GM18909 (cell line): ENCODE results near the gene TIAM2.
"Not testable (repeated sequence)": the region's sequence is repeated elsewhere in the genome, so short reads cannot be mapped to it uniquely, and the experiment has no call there.

Experiments
- ATAC-seq: cut with Tn5 transposase; IDR thresholded peaks from one replicate; pipeline ENCODE4 v1.9.1; 2021; ENCODE audit warnings: mild to moderate bottlenecking; ENCODE audit not compliant: unreplicated experiment, poor library complexity

Gene TIAM2

GRCh38 chr6:155268088-155268867, 273.2 kb downstream of the TIAM2 start:
- ATAC-seq = not testable (repeated sequence)

GRCh38 chr6:155269765-155270164, 274.6 kb downstream of the TIAM2 start:
- no peak for ATAC-seq

- no peak for ATAC-seq
Observed at GRCh38 chr6:155270561-155271091, 275.5 kb downstream of the TIAM2 start.

GRCh38 chr6:155271145-155271544, 276.0 kb downstream of the TIAM2 start:
- no peak for ATAC-seq

- ATAC-seq = no peak
Observed at GRCh38 chr6:155272353-155273232, 277.5 kb downstream of the TIAM2 start.

- ATAC-seq = no peak
Observed at GRCh38 chr6:155273431-155273830, 278.3 kb downstream of the TIAM2 start.

- no peak for ATAC-seq
Observed at GRCh38 chr6:155274106-155274505, 279.0 kb downstream of the TIAM2 start.

GRCh38 chr6:155274533-155274932, 279.4 kb downstream of the TIAM2 start:
- ATAC-seq = no peak

GRCh38 chr6:155275808-155276480, 280.8 kb downstream of the TIAM2 start:
- ATAC-seq = no peak

- ATAC-seq = no peak
Observed at GRCh38 chr6:155276638-155277037, 281.5 kb downstream of the TIAM2 start.

- no peak for ATAC-seq
Observed at GRCh38 chr6:155278319-155279049, 283.4 kb downstream of the TIAM2 start.

- ATAC-seq = no peak
Observed at GRCh38 chr6:155284775-155285174, 289.7 kb downstream of the TIAM2 start.

GRCh38 chr6:155287762-155288161, 292.6 kb downstream of the TIAM2 start:
- ATAC-seq = no peak

GRCh38 chr6:155290491-155290890, 295.4 kb downstream of the TIAM2 start:
- no peak for ATAC-seq

- no peak for ATAC-seq
Observed at GRCh38 chr6:155291291-155291690, 296.2 kb downstream of the TIAM2 start.

GRCh38 chr6:155292711-155293110, 297.6 kb downstream of the TIAM2 start:
- ATAC-seq = no peak

GRCh38 chr6:155297669-155298068, 302.6 kb downstream of the TIAM2 start:
- no peak for ATAC-seq

GRCh38 chr6:155301867-155302266, 306.8 kb downstream of the TIAM2 start:
- no peak for ATAC-seq

GRCh38 chr6:155303361-155303870, 308.3 kb downstream of the TIAM2 start:
- no peak for ATAC-seq

GRCh38 chr6:155306958-155307357, 311.8 kb downstream of the TIAM2 start:
- no peak for ATAC-seq
